ENCODE measurements around the gene PSMG3. TPM values are rescaled to one million over a fixed set of nuclear protein-coding genes. Genes with fewer than 3 reads are reported as not detected.

PSMG3 gene
- total and polyA plus RNA-seq, 2 donors (not counting 3 experiments of a cell fraction or from before 2014, with no cell fraction given): 25.5 to 49.7 TPM

- Histone ChIP-seq H3K27ac (ENCODE audit: insufficient read depth, low read depth, low read length) (no peak overlapping the region), H3K9me1 (replicated peaks; ENCODE audit: control insufficient read depth, extremely low read depth, insufficient read depth, low read length) (no peaks in the 10 kb centered on the region), H3K79me2 (ENCODE audit: control insufficient read depth, insufficient read depth, low read length) (no peaks in the 10 kb centered on the region), H3K9ac (replicated peaks; ENCODE audit: extremely low read depth, insufficient read depth, low read length) (no peak overlapping the region), H3K9me3 (replicated peaks; ENCODE audit: control insufficient read depth, insufficient read depth, low read length) (no peaks in the 10 kb centered on the region), H2AFZ (ENCODE audit: low read depth, low read length) (no peak overlapping the region), H3K36me3 (ENCODE audit: control insufficient read depth in 2 of 2, extremely low read depth in 1 of 2, insufficient read depth in 2 of 2, low read length in 2 of 2) (no peaks in the 10 kb centered on the region), H3K4me1 (ENCODE audit: control insufficient read depth, extremely low read depth, insufficient read depth, low read length) (no peaks in the 10 kb centered on the region), H3K4me2 (ENCODE audit: insufficient read depth, low read length) (no peak overlapping the region), H3K4me3 (replicated peaks in 1 of 3; ENCODE audit: insufficient read depth in 1 of 3, low read depth in 1 of 3, low read length in 3 of 3) (no peak overlapping the region), H3K27me3 (ENCODE audit: control insufficient read depth in 2 of 2, insufficient read depth in 2 of 2, low read length in 2 of 2) (peaks cover 13 to 14% of the 10 kb centered on the region in 2 experiments), H4K20me1 (replicated peaks; ENCODE audit: control insufficient read depth, extremely low read depth, insufficient read depth, low read length) (no peaks in the 10 kb centered on the region)
- TF ChIP-seq FOS (IDR thresholded peaks at IDR 0.05; ENCODE audit: borderline replicate concordance, insufficient read depth, low read length): no peak
- CTCF ChIA-PET: interaction anchor here (0.8 to 1.2 kb wide), 3 partner anchors 9 to 13 kb away, joined by 3 to 4 read pairs (median 3); no protein-coding TSS in a partner anchor
- DNase-seq (ENCODE audit: low read depth, low spot score) (no peak), FAIRE-seq (no peak)
- intact Hi-C loops (cut with micrococcal nuclease): no loop called here
- POLR2A ChIA-PET: no interaction called here
- dilution Hi-C loops (cut with MboI; ENCODE audit: extremely low pct_ligation_motif_present, low sequenced_read_pairs): no loop called here
- BruUV-seq (replicated peaks): no TSS peak
Observed at GRCh38 chr7:1591876-1592275, 22.0 kb upstream of the PSMG3 start.

DNA sequence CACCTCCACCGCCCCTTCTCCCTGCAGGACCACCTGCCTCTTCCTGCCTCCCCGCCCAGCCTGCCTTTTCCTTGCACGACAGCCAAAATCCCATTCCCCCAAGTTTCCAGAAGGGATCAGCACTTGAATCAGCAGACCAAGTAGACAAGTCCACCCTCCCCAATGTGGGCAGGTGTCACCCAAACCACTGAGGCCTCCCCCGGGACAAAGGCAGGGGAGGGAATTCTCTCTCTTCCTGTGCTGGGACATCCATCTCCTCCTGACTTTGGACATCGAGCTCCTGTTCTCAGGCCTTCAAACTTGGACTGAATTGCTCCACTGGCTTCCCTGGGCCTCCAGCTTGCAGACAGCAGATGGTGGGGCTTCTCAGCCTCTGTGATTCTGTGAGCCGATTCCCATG, 21.6 kb upstream of the PSMG3 start:
- Histone ChIP-seq H3K27me3 (ENCODE audit: control insufficient read depth in 2 of 2, insufficient read depth in 2 of 2, low read length in 2 of 2) (peaks cover 13 to 14% of the 10 kb centered on the region in 2 experiments), H3K4me3 (replicated peaks in 1 of 3; ENCODE audit: insufficient read depth in 1 of 3, low read depth in 1 of 3, low read length in 3 of 3) (no peak overlapping the region), H3K79me2 (ENCODE audit: control insufficient read depth, insufficient read depth, low read length) (no peaks in the 10 kb centered on the region), H3K9ac (replicated peaks; ENCODE audit: extremely low read depth, insufficient read depth, low read length) (no peak overlapping the region), H4K20me1 (replicated peaks; ENCODE audit: control insufficient read depth, extremely low read depth, insufficient read depth, low read length) (no peaks in the 10 kb centered on the region), H3K4me1 (ENCODE audit: control insufficient read depth, extremely low read depth, insufficient read depth, low read length) (no peaks in the 10 kb centered on the region), H3K4me2 (ENCODE audit: insufficient read depth, low read length) (no peak overlapping the region), H2AFZ (ENCODE audit: low read depth, low read length) (no peak overlapping the region), H3K27ac (ENCODE audit: insufficient read depth, low read depth, low read length) (no peak overlapping the region), H3K9me1 (replicated peaks; ENCODE audit: control insufficient read depth, extremely low read depth, insufficient read depth, low read length) (no peaks in the 10 kb centered on the region), H3K9me3 (replicated peaks; ENCODE audit: control insufficient read depth, insufficient read depth, low read length) (no peaks in the 10 kb centered on the region), H3K36me3 (ENCODE audit: control insufficient read depth in 2 of 2, extremely low read depth in 1 of 2, insufficient read depth in 2 of 2, low read length in 2 of 2) (no peaks in the 10 kb centered on the region)
- BruUV-seq (replicated peaks): no TSS peak
- ChIA-PET CTCF (interaction anchor here (1.0 to 1.2 kb wide), 2 partner anchors 9 to 12 kb away, joined by 3 to 4 read pairs; no protein-coding TSS in a partner anchor), POLR2A (no interaction called here)
- FAIRE-seq (no peak), DNase-seq (ENCODE audit: low read depth, low spot score) (no peak)
- no peak for TF ChIP-seq JUN (IDR thresholded peaks at IDR 0.05; ENCODE audit: borderline replicate concordance, insufficient read depth, insufficient read length, low read depth)
- dilution Hi-C loops (cut with MboI; ENCODE audit: extremely low pct_ligation_motif_present, low sequenced_read_pairs) (no loop called here), intact Hi-C loops (cut with micrococcal nuclease) (no loop called here)
